Activated CD4-positive, alpha-beta memory T cell treated with anti-CD3 and anti-CD28 coated beads for 36 hours (primary cell): Measurements from ENCODE around the gene DIS3. TPM values are rescaled to one million over a fixed set of nuclear protein-coding genes. Genes with fewer than 3 reads are reported as not detected.
A peak's percentile ranks its signal among the peaks of the same experiment; 100 is the strongest.
"Not testable (repeated sequence)": the region's sequence is repeated elsewhere in the genome, so short reads cannot be mapped to it uniquely, and the experiment has no call there.

Experiments used
- CTCF ChIA-PET: fragments of 350-600 bp; sonication (Branson Sonifier 250); formaldehyde crosslinking; loops from one replicate; lab custom pipeline; 2021; ENCODE audit warnings: antibody characterized with exemption, inconsistent platforms; lab: Charles Lee
- POLR2A ChIA-PET: fragments of 350-600 bp; sonication (Branson Sonifier 250); formaldehyde crosslinking; loops from one replicate; lab custom pipeline; 2021; ENCODE audit warnings: antibody characterized with exemption; lab: Charles Lee
- DNase-seq: peaks from one replicate; pipeline ENCODE4 v3.0.0-alpha.2; 2020
- H3K27ac Mint-ChIP-seq: one replicate; pipeline ENCODE4 v1.8.0; 2021; ENCODE audit warnings: mixed read lengths
- H3K27me3 Mint-ChIP-seq: one replicate; pipeline ENCODE4 v1.8.0; 2021; ENCODE audit warnings: mixed read lengths
- H3K36me3 Mint-ChIP-seq: one replicate; pipeline ENCODE4 v1.8.0; 2021; ENCODE audit warnings: mixed read lengths
- H3K4me1 Mint-ChIP-seq: one replicate; pipeline ENCODE4 v1.8.0; 2021; ENCODE audit warnings: low read depth, mixed read lengths
- H3K4me3 Mint-ChIP-seq: one replicate; pipeline ENCODE4 v1.8.0; 2021; ENCODE audit warnings: mild to moderate bottlenecking, mixed read lengths
- H3K9me3 Mint-ChIP-seq: one replicate; pipeline ENCODE4 v1.8.0; 2021; ENCODE audit warnings: mixed read lengths
- intact Hi-C: fragments of 100-400 bp; cut with micrococcal nuclease; formaldehyde crosslinking; loops from one replicate; pipeline ENCODE4 v1.15.1; 2023
- total RNA-seq, 2 experiments: library from RNA; stranded (reverse); gene quantifications; one replicate each; pipeline ENCODE4 v1.2.3, GENCODE V29; 2021

The DIS3 gene
- total RNA-seq = 10 to 100 TPM; 48.2 to 49.5 TPM

- Mint-ChIP-seq H3K27me3 (no peaks in the 10 kb centered on the region), H3K4me1 (peaks cover 55% of the 10 kb centered on the region), H3K27ac (peak within 1 kb of the TSS; percentile 100), H3K4me3 (peak within 1 kb of the TSS; percentile 99), H3K9me3 (no peaks in the 10 kb centered on the region), H3K36me3 (peaks cover 37% of the 10 kb centered on the region)
- POLR2A ChIA-PET = interaction anchor here (0.7 to 1.2 kb wide), 3 partner anchors 20 to 53 kb away, joined by 3 to 4 read pairs (median 3); partner anchors contain the start of genes BORA and MZT1
- CTCF ChIA-PET = no interaction called here
- peak; percentile 99 for DNase-seq
- intact Hi-C loops = loop anchor here (1.0 to 5.0 kb wide), 6 partner anchors 23 to 1356 kb away; partner anchors contain the start of genes BORA and MZT1
Observed at GRCh38 chr13:72781451-72782439, at the start of gene DIS3, which contains the start of gene PIBF1. DIS3 (minus strand) TSS chr13:72781900; CDS start chr13:72781832, 68 bp downstream. PIBF1 (plus strand) TSS chr13:72782133; CDS start chr13:72783470, 1,337 bp downstream.

GRCh38 chr13:72823724-72824123 lies 42.0 kb upstream of the DIS3 start:
- Mint-ChIP-seq H3K4me3 (no peak overlapping the region), H3K27ac (no peak overlapping the region), H3K36me3 (peaks cover 44% of the 10 kb centered on the region), H3K27me3 (no peaks in the 10 kb centered on the region), H3K4me1 (peaks cover 2% of the 10 kb centered on the region), H3K9me3 (no peaks in the 10 kb centered on the region)
- POLR2A ChIA-PET = no interaction called here
- intact Hi-C loops = no loop called here
- CTCF ChIA-PET = no interaction called here
- DNase-seq = no peak

- H3K4me3 Mint-ChIP-seq = no peak overlapping the region
- ChIA-PET CTCF (no interaction called here), POLR2A (no interaction called here)
- DNase-seq = no peak
- H3K4me1 Mint-ChIP-seq = peaks cover 2% of the 10 kb centered on the region
- intact Hi-C loops = no loop called here
- H3K9me3 Mint-ChIP-seq = no peaks in the 10 kb centered on the region
- no peaks in the 10 kb centered on the region for H3K27me3 Mint-ChIP-seq
- peaks cover 39% of the 10 kb centered on the region for H3K36me3 Mint-ChIP-seq
- H3K27ac Mint-ChIP-seq = no peak overlapping the region
Observed at GRCh38 chr13:72823081-72823480, 41.4 kb upstream of the DIS3 start.

- Mint-ChIP-seq H3K9me3 (no peaks in the 10 kb centered on the region), H3K36me3 (peaks cover 26% of the 10 kb centered on the region), H3K4me3 (no peak overlapping the region), H3K4me1 (peaks cover 2% of the 10 kb centered on the region), H3K27me3 (no peaks in the 10 kb centered on the region), H3K27ac (no peak overlapping the region)
- ChIA-PET POLR2A (no interaction called here), CTCF (interaction anchor here (0.7 kb wide), 1 partner anchor 12 kb away, joined by 3 read pairs; no protein-coding TSS in a partner anchor)
- DNase-seq = no peak
- intact Hi-C loops = no loop called here
Observed at GRCh38 chr13:72820898-72821279, 39.2 kb upstream of the DIS3 start.

GRCh38 chr13:72820156-72820897 lies 38.6 kb upstream of the DIS3 start:
- Mint-ChIP-seq H3K9me3 (no peaks in the 10 kb centered on the region), H3K4me1 (peaks cover 2% of the 10 kb centered on the region), H3K27me3 (no peaks in the 10 kb centered on the region), H3K36me3 (peaks cover 26% of the 10 kb centered on the region), H3K27ac (no peak overlapping the region), H3K4me3 (no peak overlapping the region)
- POLR2A ChIA-PET = no interaction called here
- DNase-seq = no peak
- CTCF ChIA-PET = interaction anchor here (0.7 kb wide), 1 partner anchor 11 kb away, joined by 3 read pairs; no protein-coding TSS in a partner anchor
- intact Hi-C loops = no loop called here

GRCh38 chr13:72808917-72809500 lies 27.3 kb upstream of the DIS3 start:
- ChIA-PET POLR2A (no interaction called here), CTCF (interaction anchor here (0.6 to 2.0 kb wide), 3 partner anchors 10 to 903 kb away, joined by 3 to 8 read pairs (median 3); no protein-coding TSS in a partner anchor)
- Mint-ChIP-seq H3K4me3 (no peak overlapping the region), H3K4me1 (peaks cover 2% of the 10 kb centered on the region), H3K27me3 (no peaks in the 10 kb centered on the region), H3K27ac (no peak overlapping the region), H3K36me3 (peaks cover 22% of the 10 kb centered on the region), H3K9me3 (peaks cover 3% of the 10 kb centered on the region)
- no peak for DNase-seq
- intact Hi-C loops = loop anchor here (5.0 kb wide), 1 partner anchor 898 kb away; no protein-coding TSS in a partner anchor

GRCh38 chr13:72806514-72806913 lies 24.8 kb upstream of the DIS3 start:
- H3K4me1 Mint-ChIP-seq, H3K27me3 Mint-ChIP-seq, H3K9me3 Mint-ChIP-seq, H3K4me3 Mint-ChIP-seq, CTCF ChIA-PET, DNase-seq, H3K27ac Mint-ChIP-seq: not testable (repeated sequence)
- peaks cover 27% of the 10 kb centered on the region for H3K36me3 Mint-ChIP-seq
- POLR2A ChIA-PET = interaction anchor here (1.0 kb wide), 1 partner anchor 25 kb away, joined by 3 read pairs; no protein-coding TSS in a partner anchor
- intact Hi-C loops = loop anchor here (5.0 kb wide), 1 partner anchor 901 kb away; no protein-coding TSS in a partner anchor

- POLR2A ChIA-PET = interaction anchor here (1.0 kb wide), 1 partner anchor 25 kb away, joined by 3 read pairs; no protein-coding TSS in a partner anchor
- intact Hi-C loops = loop anchor here (5.0 kb wide), 1 partner anchor 901 kb away; no protein-coding TSS in a partner anchor
- H3K9me3 Mint-ChIP-seq = peaks cover 3% of the 10 kb centered on the region
- CTCF ChIA-PET = no interaction called here
- DNase-seq = no peak
- peaks cover 2% of the 10 kb centered on the region for H3K4me1 Mint-ChIP-seq
- H3K27ac Mint-ChIP-seq = no peak overlapping the region
- H3K27me3 Mint-ChIP-seq = no peaks in the 10 kb centered on the region
- no peak overlapping the region for H3K4me3 Mint-ChIP-seq
- H3K36me3 Mint-ChIP-seq = peaks cover 30% of the 10 kb centered on the region
Observed at GRCh38 chr13:72805676-72806346, 24.1 kb upstream of the DIS3 start.

- intact Hi-C loops = no loop called here
- H3K27ac Mint-ChIP-seq = no peak overlapping the region
- peaks cover 32% of the 10 kb centered on the region for H3K36me3 Mint-ChIP-seq
- no peaks in the 10 kb centered on the region for H3K27me3 Mint-ChIP-seq
- peaks cover 3% of the 10 kb centered on the region for H3K9me3 Mint-ChIP-seq
- DNase-seq = no peak
- peaks cover 2% of the 10 kb centered on the region for H3K4me1 Mint-ChIP-seq
- CTCF ChIA-PET = no interaction called here
- POLR2A ChIA-PET = no interaction called here
- H3K4me3 Mint-ChIP-seq = no peak overlapping the region
Observed at GRCh38 chr13:72804301-72804700, 22.6 kb upstream of the DIS3 start.

GRCh38 chr13:72798817-72799216 lies 17.1 kb upstream of the DIS3 start:
- H3K4me1 Mint-ChIP-seq = peaks cover 10% of the 10 kb centered on the region
- no peak overlapping the region for H3K27ac Mint-ChIP-seq
- H3K27me3 Mint-ChIP-seq = no peaks in the 10 kb centered on the region
- intact Hi-C loops = no loop called here
- H3K4me3 Mint-ChIP-seq = no peak overlapping the region
- no peaks in the 10 kb centered on the region for H3K9me3 Mint-ChIP-seq
- ChIA-PET POLR2A (no interaction called here), CTCF (interaction anchor here (2.8 kb wide), 1 partner anchor 10 kb away, joined by 8 read pairs; no protein-coding TSS in a partner anchor)
- H3K36me3 Mint-ChIP-seq = peaks cover 40% of the 10 kb centered on the region
- DNase-seq = no peak

GRCh38 chr13:72792640-72793039 lies 10.9 kb upstream of the DIS3 start:
- H3K36me3 Mint-ChIP-seq = peaks cover 47% of the 10 kb centered on the region
- CTCF ChIA-PET = no interaction called here

More at GRCh38 chr13:72792640-72793039, 10.9 kb upstream of the DIS3 start:
- H3K27ac Mint-ChIP-seq = no peak overlapping the region
- no peaks in the 10 kb centered on the region for H3K9me3 Mint-ChIP-seq
- no peaks in the 10 kb centered on the region for H3K27me3 Mint-ChIP-seq
- no peak overlapping the region for H3K4me3 Mint-ChIP-seq
- POLR2A ChIA-PET = interaction anchor here (0.6 kb wide), 1 partner anchor 106 kb away, joined by 3 read pairs; no protein-coding TSS in a partner anchor
- intact Hi-C loops = no loop called here
- no peak for DNase-seq
- peaks cover 17% of the 10 kb centered on the region for H3K4me1 Mint-ChIP-seq
